GOT3 (cell line): Measurements from ENCODE around the gene TAF1A.

Source experiments
- DNase-seq: peaks from one replicate; lab custom pipeline; 2025; ENCODE audit warnings: mixed read lengths; lab: John Stamatoyannopoulos, UW

Gene TAF1A

GRCh38 chr1:222535455-222535854 is 54.3 kb downstream of the TAF1A start:
- no peak for DNase-seq

- no peak for DNase-seq
Measured at GRCh38 chr1:222530852-222531251, 58.9 kb downstream of the TAF1A start.

GRCh38 chr1:222529916-222530315 is 59.8 kb downstream of the TAF1A start:
- no peak for DNase-seq

GRCh38 chr1:222529181-222529580 is 60.6 kb downstream of the TAF1A start:
- no peak for DNase-seq

- no peak for DNase-seq
Measured at GRCh38 chr1:222525951-222526350, 63.8 kb downstream of the TAF1A start.

GRCh38 chr1:222523852-222524251 is 65.9 kb downstream of the TAF1A start:
- DNase-seq: no peak

- no peak for DNase-seq
Measured at GRCh38 chr1:222522105-222522915, 67.4 kb downstream of the TAF1A start.

- DNase-seq: no peak
Measured at GRCh38 chr1:222521299-222522104, 68.2 kb downstream of the TAF1A start.
